HepG2 (cell line): ENCODE results near the gene YJEFN3. TPM values are rescaled to one million over a fixed set of nuclear protein-coding genes. Genes with fewer than 3 reads are reported as not detected.

Source experiments
- FOXO1 ChIP-seq: sonication (generic); formaldehyde crosslinking; IDR thresholded peaks from 2 replicates; pipeline ENCODE4 v1.4.0; 2020; ENCODE audit warnings: missing genetic modification reagents
- HMG20B ChIP-seq: conservative IDR thresholded peaks from 2 replicates; pipeline ENCODE4 v1.6.1; 2016; ENCODE audit warnings: missing genetic modification reagents, missing compliant biosample characterization
- HNRNPUL1 ChIP-seq: fragments of 200-400 bp; formaldehyde crosslinking; IDR thresholded peaks from 2 replicates; pipeline ENCODE4 v1.6.1; 2017; ENCODE audit warnings: low read depth, mild to moderate bottlenecking, low read length, moderate library complexity
- NFYB ChIP-seq: sonication (generic); formaldehyde crosslinking; IDR thresholded peaks from 2 replicates; pipeline ENCODE4 v1.4.0; 2020; ENCODE audit warnings: missing genetic modification reagents
- TBP ChIP-seq: sonication (generic); formaldehyde crosslinking; IDR thresholded peaks from 2 replicates; pipeline ENCODE4 v1.5.0; 2020; ENCODE audit warnings: missing genetic modification reagents
- XRCC5 ChIP-seq: fragments of 200-400 bp; formaldehyde crosslinking; optimal IDR thresholded peaks from 2 replicates; pipeline ENCODE3; 2017; ENCODE audit warnings: mild to moderate bottlenecking, low read length
- ZNF331 ChIP-seq: sonication (generic); formaldehyde crosslinking; IDR thresholded peaks from 2 replicates; pipeline ENCODE4 v1.4.0; 2020; ENCODE audit warnings: missing genetic modification reagents
- ZNF567 ChIP-seq: sonication (generic); formaldehyde crosslinking; IDR thresholded peaks from 2 replicates; pipeline ENCODE4 v1.8.1; 2023; ENCODE audit warnings: mild to moderate bottlenecking, missing genetic modification reagents, borderline replicate concordance
- ZNF652 ChIP-seq: IDR thresholded peaks from 2 replicates; pipeline ENCODE4 v1.6.1; 2016; ENCODE audit warnings: low read depth, borderline replicate concordance
- polyA plus RNA-seq, 8 experiments: library from polyadenylated mRNA; depleted of rRNA in 3 of 8; stranded (reverse) in 7 of 8; unstranded in 1 of 8; fragments of >200 nt; fragmentation: Illumina TruSeq in 4 of 8; extraction: Trizol in 4 of 8; gene quantifications; 2 replicates each; pipeline versions ENCODE4 v1.2.1 to v1.2.3, GENCODE V29; 2011 to 2016; ENCODE audit warnings: low read depth in 4 of 8, missing spikeins in 1 of 8, mixed read lengths in 1 of 8; ENCODE audit not compliant: insufficient read depth in 1 of 8
- total RNA-seq, 5 experiments: library from RNA; depleted of rRNA; stranded (reverse); fragments of >200 nt; fragmentation: Illumina TruSeq; extraction: Trizol; gene quantifications; 2 replicates each; pipeline ENCODE4 v1.2.3, GENCODE V29; 2016; ENCODE audit warnings: low read depth in 1 of 5
- TF ChIP-seq, protein P1 (sequence below): sonication (generic); formaldehyde crosslinking; IDR thresholded peaks from 2 replicates; pipeline ENCODE4 v1.4.0; 2020; ENCODE audit warnings: missing genetic modification reagents
- TF ChIP-seq, protein P2 (sequence below): sonication (generic); formaldehyde crosslinking; IDR thresholded peaks from 2 replicates; pipeline ENCODE4 v1.5.1; 2020; ENCODE audit warnings: missing genetic modification reagents, mild to moderate bottlenecking, borderline replicate concordance
- TF ChIP-seq, protein P3 (sequence below): sonication (generic); formaldehyde crosslinking; IDR thresholded peaks from 2 replicates; pipeline ENCODE4 v1.4.0; 2020; ENCODE audit warnings: mild to moderate bottlenecking, missing genetic modification reagents
- TF ChIP-seq, protein P4 (sequence below): sonication (generic); formaldehyde crosslinking; conservative IDR thresholded peaks from 2 replicates; pipeline ENCODE4 v1.8.0; 2022; ENCODE audit warnings: missing genetic modification reagents
- TF ChIP-seq, protein P5 (sequence below): sonication (generic); formaldehyde crosslinking; IDR thresholded peaks from 2 replicates; pipeline ENCODE4 v1.5.0; 2020; ENCODE audit warnings: missing genetic modification reagents, mild to moderate bottlenecking, borderline replicate concordance
- TF ChIP-seq, protein P6 (sequence below): sonication (generic); formaldehyde crosslinking; IDR thresholded peaks from 2 replicates; pipeline ENCODE4 v1.8.0; 2022; ENCODE audit warnings: mild to moderate bottlenecking, missing genetic modification reagents, borderline replicate concordance
- TF ChIP-seq, protein P7 (sequence below): sonication (generic); formaldehyde crosslinking; conservative IDR thresholded peaks from 2 replicates; pipeline ENCODE4 v1.4.0; 2020; ENCODE audit warnings: mild to moderate bottlenecking, missing genetic modification reagents, moderate library complexity

The YJEFN3 gene
- total and polyA plus RNA-seq, 2 of the 13 experiments (the other 11 are each of a cell fraction or from before 2014, with no cell fraction given) = 0.89 to 4.0 TPM

DNA sequence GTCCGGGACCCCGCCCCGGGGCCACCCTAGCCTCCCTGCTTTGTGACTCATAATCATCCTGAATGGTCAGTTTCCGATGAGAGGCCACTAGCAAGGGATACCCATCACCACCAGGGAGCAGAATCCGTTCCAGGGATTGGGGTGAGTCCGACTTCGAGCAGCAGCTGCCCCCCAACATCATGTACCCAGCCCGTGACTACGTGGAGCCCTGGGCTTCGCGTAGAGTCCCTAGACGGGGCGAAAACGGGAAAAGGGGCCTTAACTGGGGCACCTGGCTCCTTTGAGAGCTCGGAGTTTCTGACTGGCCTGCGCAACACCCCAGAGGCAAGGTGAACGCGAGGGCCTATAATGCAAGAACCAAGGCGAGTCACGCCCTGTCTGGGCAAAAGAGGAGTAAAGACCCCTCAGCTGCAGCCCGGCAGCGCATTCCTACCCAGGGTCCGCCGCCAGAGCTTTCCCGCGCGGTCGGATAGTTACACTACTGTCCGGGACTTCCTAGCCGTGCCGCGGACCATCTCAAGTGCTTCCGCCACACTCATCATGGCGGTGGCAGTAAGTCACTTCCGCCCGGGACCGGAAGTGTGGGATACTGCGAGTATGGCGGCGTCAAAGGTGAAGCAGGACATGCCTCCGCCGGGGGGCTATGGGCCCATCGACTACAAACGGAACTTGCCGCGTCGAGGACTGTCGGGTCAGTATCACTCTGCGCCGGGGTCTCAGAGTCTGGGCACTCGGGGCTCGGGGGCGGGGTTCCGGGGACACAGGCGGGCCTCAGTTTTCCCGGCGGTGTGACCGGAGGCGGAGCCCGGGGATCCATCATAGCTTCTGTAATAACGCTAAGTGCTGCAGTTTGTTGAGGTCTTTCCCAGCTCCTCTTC, 12.8 kb upstream of the YJEFN3 start, which contains the start of gene NDUFA13 (continued):
- TF ChIP-seq, protein P1, sequence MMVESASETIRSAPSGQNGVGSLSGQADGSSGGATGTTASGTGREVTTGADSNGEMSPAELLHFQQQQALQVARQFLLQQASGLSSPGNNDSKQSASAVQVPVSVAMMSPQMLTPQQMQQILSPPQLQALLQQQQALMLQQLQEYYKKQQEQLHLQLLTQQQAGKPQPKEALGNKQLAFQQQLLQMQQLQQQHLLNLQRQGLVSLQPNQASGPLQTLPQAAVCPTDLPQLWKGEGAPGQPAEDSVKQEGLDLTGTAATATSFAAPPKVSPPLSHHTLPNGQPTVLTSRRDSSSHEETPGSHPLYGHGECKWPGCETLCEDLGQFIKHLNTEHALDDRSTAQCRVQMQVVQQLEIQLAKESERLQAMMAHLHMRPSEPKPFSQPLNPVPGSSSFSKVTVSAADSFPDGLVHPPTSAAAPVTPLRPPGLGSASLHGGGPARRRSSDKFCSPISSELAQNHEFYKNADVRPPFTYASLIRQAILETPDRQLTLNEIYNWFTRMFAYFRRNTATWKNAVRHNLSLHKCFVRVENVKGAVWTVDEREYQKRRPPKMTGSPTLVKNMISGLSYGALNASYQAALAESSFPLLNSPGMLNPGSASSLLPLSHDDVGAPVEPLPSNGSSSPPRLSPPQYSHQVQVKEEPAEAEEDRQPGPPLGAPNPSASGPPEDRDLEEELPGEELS (CRISPR knock-in tag) = peak; percentile 26; the same call in 1 of the 2 replicates
- TF ChIP-seq ZNF331 (CRISPR knock-in tag) (peak; percentile 89), NFYB (CRISPR knock-in tag) (no peak), HMG20B (no peak), ZNF567 (CRISPR knock-in tag) (no peak), FOXO1 (CRISPR knock-in tag) (peak; percentile 37; the same call in 1 of the 2 replicates), XRCC5 (peak; percentile 40), ZNF652 (peak; percentile 14; the same call in 1 of the 2 replicates), TBP (CRISPR knock-in tag) (no peak), HNRNPUL1 (no peak)
- TF ChIP-seq, protein P2, sequence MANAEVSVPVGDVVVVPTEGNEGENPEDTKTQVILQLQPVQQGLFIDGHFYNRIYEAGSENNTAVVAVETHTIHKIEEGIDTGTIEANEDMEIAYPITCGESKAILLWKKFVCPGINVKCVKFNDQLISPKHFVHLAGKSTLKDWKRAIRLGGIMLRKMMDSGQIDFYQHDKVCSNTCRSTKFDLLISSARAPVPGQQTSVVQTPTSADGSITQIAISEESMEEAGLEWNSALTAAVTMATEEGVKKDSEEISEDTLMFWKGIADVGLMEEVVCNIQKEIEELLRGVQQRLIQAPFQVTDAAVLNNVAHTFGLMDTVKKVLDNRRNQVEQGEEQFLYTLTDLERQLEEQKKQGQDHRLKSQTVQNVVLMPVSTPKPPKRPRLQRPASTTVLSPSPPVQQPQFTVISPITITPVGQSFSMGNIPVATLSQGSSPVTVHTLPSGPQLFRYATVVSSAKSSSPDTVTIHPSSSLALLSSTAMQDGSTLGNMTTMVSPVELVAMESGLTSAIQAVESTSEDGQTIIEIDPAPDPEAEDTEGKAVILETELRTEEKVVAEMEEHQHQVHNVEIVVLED (CRISPR knock-in tag) = peak; percentile 76; the same call in 1 of the 2 replicates
- TF ChIP-seq, protein P3, sequence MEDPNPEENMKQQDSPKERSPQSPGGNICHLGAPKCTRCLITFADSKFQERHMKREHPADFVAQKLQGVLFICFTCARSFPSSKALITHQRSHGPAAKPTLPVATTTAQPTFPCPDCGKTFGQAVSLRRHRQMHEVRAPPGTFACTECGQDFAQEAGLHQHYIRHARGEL = no peak; the same call in 1 of the 2 replicates
- TF ChIP-seq, protein P4, sequence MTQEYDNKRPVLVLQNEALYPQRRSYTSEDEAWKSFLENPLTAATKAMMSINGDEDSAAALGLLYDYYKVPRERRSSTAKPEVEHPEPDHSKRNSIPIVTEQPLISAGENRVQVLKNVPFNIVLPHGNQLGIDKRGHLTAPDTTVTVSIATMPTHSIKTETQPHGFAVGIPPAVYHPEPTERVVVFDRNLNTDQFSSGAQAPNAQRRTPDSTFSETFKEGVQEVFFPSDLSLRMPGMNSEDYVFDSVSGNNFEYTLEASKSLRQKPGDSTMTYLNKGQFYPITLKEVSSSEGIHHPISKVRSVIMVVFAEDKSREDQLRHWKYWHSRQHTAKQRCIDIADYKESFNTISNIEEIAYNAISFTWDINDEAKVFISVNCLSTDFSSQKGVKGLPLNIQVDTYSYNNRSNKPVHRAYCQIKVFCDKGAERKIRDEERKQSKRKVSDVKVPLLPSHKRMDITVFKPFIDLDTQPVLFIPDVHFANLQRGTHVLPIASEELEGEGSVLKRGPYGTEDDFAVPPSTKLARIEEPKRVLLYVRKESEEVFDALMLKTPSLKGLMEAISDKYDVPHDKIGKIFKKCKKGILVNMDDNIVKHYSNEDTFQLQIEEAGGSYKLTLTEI = no peak
- TF ChIP-seq, protein P5, sequence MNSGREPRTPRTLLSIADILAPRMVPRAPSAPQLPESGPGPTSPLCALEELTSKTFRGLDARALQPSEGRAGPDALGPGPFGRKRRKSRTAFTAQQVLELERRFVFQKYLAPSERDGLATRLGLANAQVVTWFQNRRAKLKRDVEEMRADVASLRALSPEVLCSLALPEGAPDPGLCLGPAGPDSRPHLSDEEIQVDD (CRISPR knock-in tag) = no peak
- TF ChIP-seq, protein P6, sequence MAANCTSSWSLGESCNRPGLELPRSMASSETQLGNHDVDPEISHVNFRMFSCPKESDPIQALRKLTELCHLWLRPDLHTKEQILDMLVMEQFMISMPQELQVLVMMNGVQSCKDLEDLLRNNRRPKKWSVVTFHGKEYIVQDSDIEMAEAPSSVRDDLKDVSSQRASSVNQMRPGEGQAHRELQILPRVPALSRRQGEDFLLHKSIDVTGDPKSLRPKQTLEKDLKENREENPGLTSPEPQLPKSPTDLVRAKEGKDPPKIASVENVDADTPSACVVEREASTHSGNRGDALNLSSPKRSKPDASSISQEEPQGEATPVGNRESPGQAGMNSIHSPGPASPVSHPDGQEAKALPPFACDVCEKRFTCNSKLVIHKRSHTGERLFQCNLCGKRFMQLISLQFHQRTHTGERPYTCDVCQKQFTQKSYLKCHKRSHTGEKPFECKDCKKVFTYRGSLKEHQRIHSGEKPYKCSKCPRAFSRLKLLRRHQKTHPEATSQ (CRISPR knock-in tag) = no peak
- TF ChIP-seq, protein P7, sequence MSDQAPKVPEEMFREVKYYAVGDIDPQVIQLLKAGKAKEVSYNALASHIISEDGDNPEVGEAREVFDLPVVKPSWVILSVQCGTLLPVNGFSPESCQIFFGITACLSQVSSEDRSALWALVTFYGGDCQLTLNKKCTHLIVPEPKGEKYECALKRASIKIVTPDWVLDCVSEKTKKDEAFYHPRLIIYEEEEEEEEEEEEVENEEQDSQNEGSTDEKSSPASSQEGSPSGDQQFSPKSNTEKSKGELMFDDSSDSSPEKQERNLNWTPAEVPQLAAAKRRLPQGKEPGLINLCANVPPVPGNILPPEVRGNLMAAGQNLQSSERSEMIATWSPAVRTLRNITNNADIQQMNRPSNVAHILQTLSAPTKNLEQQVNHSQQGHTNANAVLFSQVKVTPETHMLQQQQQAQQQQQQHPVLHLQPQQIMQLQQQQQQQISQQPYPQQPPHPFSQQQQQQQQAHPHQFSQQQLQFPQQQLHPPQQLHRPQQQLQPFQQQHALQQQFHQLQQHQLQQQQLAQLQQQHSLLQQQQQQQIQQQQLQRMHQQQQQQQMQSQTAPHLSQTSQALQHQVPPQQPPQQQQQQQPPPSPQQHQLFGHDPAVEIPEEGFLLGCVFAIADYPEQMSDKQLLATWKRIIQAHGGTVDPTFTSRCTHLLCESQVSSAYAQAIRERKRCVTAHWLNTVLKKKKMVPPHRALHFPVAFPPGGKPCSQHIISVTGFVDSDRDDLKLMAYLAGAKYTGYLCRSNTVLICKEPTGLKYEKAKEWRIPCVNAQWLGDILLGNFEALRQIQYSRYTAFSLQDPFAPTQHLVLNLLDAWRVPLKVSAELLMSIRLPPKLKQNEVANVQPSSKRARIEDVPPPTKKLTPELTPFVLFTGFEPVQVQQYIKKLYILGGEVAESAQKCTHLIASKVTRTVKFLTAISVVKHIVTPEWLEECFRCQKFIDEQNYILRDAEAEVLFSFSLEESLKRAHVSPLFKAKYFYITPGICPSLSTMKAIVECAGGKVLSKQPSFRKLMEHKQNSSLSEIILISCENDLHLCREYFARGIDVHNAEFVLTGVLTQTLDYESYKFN = 0 out of 2 replicates have a peak, but pooled peaks have one; percentile 27
